Stimulated activated CD8-positive, alpha-beta memory T cell treated with anti-CD3 and anti-CD28 coated beads, Interleukin-7, amount 100 ng/mL, for 24 hours (primary cell): ENCODE data around the gene LHPP.

Source experiments
- DNase-seq: peaks from one replicate; pipeline ENCODE4 v3.0.0-alpha.2; 2020; ENCODE audit warnings: low read depth

Gene LHPP

DNA sequence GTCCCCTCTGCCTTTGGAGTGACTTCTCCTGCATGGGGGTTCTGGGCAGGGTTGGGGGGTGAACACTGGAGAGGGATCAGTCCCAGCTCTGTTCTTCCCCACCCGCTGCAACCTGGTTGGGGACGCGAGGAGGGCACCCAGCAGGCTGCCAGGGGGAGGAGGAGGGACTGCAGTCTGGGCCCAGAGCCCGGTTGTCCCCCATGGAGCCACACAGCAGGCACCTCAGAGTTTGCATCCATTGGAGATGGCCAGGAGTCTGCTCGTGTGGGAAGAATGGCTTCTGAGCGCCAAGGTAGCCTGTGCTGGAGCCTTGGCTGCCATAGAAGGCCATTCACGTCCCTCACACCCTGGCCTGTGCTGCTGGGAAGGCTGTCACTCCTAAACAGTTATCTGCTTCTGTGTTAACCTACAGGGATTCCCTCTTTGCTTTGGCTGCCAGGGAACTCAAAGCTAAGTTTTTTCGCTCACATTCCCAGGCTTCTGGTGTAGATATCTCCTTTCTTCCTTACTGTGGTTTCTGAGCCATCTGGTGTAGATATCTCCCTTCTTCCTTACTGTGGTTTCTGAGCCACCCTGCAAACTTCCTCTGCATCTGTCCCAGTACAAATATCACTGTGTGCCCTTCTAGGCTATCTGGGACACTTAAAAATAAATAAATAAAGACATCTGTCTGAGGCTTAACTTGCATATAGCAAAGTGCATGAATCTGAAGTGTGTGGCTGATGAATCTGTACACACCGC is 133.7 kb downstream of the LHPP start:
- DNase-seq: no peak

DNA sequence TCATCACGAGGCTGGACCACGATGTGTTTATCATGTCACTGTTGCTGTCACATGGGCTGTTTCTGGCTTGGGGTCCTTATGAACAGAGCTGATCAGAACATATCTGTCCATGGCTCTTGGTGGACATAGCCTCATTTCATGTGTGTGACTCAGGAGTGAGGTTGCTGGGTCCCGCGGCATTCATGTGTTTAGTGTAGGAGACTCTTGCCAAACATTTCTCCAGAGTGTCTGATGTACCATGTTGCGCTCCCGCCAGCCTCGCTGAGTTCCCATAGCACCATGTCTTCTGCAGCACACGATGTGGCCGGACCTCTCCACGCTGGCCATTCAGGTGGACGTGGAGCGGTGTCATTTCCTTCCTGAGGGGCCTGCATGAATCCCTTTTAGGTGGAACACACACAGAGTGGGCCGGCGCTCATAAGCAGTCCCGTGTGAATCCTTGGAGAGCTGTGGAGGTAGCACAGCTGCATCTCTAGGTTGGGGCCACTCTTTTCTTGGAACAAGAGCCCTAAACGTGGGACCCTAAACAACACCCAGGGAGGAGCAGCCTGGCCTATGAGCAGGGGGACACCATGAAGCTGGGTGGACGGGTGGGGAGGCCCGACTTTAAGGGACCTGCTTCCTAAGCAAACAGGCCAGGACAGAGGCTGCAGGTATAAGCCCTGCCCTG is 134.6 kb downstream of the LHPP start:
- DNase-seq: no peak

DNA sequence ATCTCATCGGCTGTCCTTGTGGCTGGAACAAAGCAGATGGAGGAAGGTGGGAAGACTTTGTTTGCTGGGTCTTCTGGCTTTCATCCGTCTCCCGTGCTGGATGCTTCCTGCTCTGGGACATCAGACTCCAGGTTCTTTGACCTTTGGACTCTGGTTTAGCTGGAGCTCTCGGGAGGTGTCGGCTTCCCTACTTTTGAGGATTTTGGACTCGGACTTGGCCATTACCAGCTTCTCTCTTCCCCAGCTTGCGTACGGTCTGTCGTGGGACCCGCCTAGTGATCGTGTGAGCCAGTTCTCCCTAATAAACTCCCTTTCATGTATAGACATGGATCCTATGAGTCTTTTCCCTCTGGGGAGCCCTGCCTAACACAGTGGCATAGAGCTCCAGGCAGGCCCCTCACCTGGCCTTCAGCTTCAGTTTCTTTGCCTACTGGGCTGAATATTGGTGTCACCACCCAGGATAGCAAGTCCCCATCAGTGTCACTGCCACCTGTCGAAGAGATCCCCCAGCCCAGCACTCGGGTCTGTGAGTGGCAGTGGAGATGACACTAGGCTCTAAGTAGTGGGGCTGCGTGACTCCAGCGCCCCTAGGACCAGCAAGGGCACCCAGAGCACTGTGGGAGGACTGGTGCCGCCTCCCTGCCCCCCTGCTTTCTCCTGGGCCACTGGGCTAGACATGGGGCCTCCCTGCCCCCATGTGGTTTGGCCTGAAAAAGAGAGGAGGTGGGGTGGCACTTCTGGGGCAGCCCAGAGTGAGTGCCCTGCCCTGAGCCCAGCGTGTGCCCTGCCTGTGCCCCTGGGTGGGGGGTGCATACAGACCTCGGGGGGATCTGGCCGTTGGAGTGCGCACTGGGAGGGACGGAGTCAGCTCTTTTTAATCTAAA is 135.6 kb downstream of the LHPP start:
- no peak for DNase-seq

DNA sequence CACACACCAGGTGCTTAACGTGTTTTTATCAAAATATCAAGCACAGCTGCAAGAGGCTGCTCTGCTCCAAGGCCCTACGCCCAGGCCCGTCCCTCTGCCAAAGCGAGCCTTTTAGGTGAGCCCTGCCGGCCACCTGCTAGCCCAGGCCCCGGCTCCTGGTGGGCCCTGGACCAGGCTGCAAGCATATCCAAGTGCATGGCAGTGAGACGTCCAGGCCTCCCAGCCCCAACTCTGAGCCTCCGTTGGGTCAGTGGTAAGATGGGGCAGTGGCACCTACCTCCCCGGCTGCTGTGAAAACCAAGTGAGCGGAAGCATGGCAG is 136.2 kb downstream of the LHPP start:
- DNase-seq: no peak

DNA sequence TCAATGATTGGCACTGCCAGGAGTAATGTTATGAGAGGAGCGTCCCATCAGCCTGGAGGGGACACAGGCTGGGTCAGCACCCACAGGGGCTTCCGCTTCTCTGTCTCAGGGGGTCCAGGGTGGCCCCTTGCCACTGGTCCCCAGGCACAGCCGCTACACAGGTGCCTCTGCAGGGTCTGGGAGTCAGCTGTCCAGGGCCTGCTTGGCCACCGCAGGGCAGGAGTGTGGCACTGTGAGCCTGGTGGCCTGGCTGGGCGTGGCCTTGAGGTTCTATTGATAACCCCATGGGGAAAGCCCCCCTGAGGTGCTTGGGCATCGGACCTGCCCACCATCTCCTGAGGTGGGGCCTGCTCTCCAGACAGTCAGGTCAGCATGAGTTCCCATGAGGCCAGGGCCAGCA is 136.6 kb downstream of the LHPP start:
- no peak for DNase-seq

DNA sequence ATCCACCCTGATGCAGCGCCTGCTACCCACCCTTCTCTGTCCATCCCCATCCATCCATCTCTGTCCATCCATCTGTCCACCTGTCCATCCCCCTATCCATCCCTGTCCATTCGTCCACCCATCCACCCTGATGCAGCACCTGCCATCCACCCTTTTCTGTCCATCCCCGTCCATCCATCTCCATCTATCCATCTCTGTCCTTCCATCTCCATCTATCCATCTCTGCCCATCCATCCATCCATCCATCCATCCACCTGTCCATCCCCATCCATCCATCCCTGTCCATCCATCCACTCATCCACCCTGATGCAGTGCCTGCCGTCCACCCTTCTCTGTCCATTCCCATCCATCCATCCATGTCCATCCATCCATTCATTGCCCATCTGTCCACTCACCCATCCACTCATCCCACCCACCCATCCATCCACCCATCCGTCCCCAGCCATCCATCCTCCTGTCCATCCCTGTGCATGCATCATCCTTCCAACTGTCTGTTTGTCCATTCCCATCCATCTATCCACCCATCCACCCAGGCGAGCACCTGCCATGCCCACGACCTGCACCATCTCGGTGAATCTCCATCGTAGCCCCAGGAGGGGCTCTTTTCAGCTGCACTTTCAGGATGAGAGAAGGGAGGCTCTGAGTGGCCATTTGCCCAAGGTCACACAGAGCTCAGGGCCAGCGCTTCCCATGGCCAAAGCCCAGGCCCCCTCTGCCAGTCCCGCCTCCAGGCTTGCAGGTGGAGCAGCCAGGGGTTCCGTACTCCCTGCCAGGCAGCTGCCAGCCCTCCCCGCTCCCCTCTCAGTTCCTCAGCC is 137.4 kb downstream of the LHPP start:
- DNase-seq: no peak

DNA sequence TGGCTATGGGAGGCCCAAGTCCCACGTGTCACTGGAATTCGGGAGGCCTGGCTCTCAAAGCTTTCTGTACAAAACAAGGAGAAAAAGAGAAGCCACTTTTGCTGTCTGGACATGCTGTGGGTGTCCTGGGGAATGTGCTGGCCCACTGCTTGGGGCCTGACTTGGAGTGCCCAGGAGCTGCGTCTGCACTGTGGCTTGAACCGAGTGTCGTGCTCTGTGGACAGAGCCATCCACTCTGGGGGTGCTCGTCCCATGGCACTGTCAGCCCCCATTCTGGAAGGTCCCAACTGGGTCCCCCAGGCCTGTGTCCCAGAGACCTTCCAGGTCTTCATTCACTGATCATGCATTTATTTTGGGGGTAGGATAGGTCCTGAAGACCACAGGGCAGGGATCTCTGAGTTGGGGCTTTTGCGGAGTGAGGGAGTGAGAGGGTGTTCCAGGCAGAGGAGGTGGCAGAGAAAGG is 138.0 kb downstream of the LHPP start:
- no peak for DNase-seq

DNA sequence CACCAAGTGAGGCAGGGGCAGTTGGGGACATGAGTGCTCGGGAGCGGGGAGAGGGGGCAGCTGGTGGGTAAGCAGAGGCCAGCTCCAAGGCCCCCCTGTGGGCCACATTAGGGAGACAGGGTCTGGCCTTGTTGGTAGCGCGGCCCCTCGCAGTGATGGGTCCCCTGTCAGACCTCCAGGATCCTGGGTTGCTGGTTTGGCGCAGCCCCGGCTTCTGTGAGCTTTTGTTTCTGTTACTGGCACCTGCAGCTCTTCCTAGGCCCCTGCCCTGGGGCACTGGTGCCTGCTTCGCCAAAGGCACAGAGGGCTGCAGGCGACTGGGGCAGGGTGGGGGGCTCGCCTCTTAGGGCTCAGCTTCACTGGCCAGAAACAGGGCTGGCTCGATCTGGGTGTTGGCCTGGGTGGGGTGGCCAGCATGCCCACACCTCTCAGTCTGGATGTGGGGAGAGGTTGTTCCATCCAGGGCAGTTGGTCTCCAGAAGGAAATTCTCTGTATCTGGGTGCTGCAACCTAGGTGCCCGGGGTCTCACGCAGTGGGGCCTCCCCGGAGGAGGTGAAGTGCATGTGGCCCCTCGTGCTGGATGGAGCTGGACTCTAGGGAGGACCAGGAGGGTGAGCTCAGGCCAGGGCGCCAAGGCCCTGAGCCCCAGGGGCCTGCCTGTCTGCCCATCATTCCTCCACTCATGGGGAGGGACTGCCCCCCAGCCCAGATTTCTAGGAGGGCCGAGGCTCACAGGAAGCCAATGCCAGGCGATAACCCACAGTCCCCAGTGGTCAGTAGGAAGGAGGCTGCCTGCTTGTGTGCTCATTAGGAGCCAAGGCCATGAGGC is 138.6 kb downstream of the LHPP start:
- DNase-seq: no peak

DNA sequence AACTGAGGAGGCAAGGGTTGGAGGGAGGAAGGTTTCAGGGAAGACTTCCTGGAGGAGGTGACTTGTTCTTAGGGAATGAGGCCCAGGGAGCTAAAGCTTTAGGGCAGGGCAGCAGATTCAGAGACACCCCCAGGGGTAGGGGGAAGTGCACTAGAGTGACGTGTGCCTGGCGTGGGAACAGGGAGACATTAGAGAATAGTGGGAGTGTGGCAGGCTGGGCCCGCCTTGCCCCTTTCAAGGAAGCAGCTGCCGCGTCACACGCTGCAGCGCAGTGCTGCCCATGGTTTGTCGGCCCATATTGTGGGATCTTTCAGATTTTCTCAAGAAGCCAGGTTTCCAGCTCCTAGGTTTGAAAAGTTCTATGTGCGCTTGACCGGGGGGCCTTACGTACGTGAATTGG is 139.4 kb downstream of the LHPP start:
- no peak for DNase-seq

DNA sequence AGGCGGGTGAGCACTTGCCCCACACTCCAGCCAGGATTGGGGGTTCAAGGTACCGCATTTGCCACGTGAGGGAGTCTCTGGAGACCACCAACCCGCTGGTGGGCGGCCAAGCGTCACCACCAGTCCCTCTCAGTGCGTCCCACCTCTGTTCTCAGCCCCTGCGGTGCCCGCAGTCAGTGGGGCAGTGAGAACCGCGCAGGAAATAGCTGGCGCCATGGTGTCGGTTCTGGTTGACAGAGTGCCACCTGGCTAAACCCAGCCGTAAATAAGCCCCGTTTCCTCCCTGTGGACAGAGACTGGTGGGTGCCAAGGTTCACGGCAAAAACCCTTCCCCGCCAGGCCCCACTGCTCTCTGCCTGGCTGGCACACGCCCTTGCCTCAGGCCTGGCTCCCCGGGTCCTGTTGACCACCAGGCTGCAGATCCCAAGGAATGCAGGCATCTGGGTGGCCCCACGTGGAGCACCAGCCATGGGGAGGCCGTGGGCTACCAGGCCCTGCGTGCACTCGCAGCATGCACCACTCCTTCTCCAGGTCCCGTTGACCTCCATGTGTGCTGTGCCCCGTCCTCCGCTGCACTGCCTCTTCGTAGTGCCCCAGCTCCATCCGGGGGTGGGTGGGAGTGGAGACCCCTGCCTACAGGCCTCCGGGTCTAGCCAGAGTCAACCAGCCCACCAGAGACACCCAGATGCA is 140.0 kb downstream of the LHPP start:
- no peak for DNase-seq

DNA sequence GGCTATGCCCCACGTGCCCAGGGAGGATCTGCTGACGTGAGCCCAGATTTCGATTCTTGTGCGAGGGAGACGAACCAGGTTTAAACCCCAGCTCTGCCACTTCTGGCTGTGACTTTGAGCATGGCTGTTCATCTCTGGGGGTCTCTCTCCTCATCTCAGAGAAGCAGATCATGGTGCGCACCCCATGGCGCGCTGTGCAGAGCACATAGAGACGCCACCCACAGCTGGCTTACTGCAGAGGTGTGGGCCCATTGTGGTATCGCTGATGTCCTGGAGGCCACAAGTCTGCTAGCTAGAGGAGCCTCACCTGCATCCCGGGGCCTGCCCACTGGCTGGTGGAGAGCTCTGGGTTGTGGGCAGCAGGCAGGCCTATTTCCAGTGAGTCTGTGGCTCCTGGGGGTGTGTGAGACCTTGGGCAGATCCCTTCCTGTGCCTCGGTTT is 140.5 kb downstream of the LHPP start:
- DNase-seq: no peak

DNA sequence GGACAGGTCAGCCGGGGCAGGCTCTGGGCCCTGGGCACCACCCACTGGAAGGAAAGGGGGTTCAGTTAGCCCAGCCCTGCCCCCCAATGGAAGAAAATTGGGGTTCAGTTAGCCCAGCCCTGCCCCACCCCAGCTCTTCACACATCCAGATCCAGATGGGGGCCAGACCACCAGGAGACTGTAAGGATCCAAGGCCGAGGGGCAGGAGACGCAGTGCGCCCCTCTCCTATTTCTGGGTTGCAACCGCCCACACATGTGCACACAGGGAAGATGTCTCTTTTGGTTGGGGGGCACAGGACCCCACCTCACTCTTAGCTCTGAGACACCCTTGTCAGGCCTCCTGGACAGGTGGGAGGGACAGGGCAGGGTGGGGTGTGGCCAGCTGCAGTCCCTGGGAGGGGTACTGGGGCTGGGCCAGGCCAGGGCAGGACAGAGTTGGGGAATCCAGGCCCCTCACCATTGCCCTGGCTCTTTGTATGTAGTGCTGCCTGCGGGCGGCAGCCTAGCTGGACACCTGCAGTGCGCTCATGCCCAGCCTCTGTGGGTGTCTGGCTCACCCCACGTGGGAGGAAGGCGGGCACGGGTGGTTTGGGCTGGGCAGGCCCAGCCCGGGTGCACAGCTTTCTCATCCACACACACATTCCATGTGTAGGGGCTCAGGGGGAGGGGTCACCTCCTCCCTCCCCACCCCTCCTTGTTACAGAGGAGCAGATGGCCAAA is 141.2 kb downstream of the LHPP start:
- DNase-seq: no peak

DNA sequence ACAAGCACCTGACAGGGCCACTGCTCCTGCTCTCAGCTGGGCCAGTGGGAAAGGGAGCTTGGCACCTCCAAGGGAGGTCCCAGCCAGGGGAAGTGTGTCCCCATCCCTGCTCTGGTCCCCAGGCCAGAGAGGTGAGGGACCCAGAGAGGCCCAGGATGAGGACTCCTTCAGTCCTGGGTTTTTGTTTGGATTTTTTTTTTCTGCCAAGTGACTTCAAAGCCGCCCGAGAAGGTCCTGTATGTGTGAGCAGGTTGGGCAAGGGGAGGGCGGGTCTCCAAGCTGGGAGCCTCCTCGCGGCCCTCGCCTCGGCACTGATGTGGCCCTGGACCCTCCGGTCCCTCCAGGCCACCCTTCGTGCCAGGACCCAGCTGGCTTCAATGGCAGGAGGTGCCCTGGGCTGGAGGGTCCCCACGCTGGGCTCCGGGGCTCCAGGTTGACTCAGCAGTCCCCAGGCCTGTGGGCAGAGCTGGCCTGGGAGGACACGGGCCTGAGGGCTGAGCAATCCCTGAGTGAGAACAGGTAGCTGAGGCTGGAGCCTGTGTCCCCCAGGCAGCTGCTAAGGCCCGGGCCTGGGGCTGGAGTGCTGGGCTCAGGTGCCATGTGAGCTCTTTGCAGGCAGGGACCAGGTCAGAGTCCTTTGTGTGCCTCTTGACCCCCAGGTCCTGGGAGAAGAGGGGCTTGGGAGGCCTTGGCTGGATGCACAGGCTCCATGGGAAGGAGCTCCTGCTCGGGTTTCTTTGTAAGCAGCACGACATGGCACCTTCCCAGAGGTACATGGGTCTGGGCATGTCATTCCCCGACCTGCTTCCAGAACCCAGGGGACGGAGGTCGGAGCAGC is 142.0 kb downstream of the LHPP start:
- DNase-seq: no peak

DNA sequence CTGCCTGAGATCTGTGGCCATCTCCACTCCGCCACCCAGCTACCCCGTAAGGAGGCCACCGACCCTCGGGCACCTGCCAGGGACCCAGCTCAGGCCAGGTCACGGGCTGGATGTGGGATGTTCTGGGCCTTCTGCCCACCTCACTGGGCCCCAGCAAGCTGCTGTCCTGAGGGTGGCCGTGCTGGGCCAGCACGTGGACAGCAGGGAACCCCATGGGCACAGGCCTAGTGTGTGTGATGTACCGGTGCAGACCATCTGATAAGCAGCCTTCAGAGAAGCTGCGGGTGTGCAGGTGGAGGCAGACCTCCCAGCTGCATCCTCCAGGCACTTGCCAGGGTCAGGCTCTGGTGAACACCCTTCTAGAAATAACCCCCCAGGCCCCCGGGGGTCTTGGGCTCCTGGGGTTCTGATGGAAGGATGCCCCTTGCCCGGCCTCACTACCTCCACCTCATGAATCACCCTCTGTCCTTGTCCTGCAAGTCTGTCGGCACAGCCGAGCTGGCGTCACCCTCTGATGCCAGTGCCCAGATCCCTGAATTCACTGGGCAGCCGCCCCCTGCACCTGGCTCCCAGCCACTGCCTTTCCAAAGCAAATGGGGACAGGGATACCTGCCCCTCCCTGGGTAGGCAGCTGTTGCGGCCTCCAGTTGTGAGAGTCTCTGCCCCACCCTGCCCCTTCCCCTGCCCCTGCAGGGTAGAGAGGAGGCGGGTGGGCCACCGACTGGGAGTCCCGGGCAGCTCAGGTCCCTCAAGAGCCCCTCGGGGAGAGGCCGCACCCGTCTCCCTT is 142.8 kb downstream of the LHPP start:
- DNase-seq: no peak

DNA sequence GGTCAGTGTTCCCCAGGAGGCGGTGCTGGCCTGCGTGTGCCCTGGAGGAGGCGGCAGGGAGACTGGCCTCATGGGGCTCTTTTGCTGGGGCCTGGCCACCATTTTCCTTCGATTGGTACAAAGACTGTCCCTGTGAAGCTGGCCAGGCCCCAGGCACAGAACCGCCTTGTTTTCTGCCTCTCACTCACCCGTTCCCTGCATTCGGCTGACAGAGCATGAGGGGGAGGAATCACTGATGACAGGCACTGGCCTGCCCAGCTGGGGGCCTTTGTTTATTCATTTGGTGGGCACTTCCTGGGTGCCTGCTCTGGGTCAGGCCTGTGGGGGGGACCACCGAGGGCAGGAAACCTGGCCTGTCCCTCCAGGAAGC is 143.4 kb downstream of the LHPP start:
- no peak for DNase-seq

DNA sequence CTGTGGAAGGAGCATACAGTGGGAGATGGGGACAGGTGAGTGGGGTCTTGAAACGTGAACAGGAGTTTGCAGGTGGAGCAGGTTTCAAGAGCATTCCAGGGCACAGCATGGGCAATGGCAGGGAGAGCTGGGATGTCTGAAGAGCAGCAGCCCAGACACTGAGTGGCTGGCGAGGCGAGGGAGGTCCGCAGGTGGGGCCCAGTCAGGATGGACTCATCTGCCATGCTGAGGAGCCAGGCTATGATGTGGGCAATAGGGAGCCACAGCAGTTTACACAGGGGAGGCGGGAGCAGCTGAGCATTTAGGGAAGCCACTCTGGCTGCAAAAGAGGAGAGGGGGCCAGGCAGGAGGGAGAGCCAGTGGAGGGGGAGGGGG is 143.8 kb downstream of the LHPP start:
- no peak for DNase-seq

DNA sequence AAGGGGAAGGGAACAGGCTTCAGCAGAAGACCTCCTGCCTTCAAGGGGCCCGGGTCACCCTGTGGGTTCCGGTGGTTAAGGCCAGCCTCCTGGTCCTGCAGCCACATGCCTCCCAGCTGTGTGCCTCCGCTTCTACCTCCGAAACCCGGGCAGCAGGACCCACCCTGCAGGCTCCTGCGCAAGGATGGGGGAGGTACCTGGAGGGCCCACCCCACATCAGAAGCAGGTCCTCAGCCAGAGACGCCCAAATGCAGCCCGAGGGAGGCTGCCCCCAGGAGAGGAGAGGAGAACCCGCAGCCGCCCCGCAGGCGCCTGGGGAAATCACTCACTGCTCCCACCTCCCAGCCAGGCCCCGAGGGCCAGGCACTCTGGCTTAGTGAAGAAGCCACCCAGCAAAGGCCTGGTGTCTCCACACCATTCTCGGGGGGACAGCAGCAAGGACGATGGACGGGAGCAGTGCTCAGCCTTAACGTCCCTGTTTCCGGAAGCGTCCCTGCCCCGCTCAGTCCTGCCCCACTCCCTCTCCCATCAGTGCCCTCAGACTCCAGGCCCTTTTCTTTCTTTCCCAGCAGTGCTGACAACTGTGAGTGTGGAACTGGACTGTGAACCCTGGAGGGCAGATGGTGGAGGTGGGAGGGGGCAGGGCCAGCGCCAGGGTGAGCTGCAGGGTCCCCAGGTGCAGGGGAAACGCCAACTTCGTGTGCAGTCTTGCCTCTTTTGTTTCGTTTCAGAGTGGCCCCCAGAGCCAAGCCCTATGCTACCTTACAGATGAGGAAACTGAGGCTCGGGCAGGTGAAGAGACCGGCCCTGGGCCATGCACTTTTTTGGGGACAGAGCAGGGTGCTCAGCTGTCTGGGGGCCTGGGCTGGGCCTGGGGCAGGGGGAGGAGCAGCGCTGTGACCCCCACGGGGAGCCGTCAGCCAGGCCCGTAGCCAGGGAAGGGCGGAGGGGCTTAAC is 144.5 kb downstream of the LHPP start:
- DNase-seq: no peak
